Measurements from ENCODE around the gene SND1.
A peak's percentile ranks its signal among the peaks of the same experiment; 100 is the strongest.
"Not testable (repeated sequence)": the region's sequence is repeated elsewhere in the genome, so short reads cannot be mapped to it uniquely, and the experiment has no call there.

The SND1 gene

DNA sequence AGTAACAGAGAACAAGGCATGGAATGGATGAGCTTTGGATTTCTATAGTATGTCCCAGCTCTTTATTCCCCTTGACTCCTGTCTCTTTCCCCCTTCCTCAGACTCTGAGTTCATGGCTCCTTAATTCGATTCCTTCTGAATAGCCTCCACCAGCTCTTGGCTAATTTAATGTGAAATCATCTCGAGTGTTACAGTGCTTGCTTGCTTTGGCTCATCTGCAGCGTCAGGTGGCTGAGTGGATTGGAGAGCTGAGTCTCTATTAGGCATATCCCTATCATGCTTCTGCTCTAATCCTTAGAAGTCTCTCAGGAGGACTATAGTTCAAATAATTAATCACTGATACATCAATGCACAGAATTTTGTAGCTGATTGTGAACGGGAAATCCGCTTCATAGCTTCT is 244.7 kb downstream of the SND1 start:
- DNase-seq: no peak

- no peak for DNase-seq
These were observed 245.9 kb downstream of the SND1 start for GRCh38 chr7:127897704-127898454.

GRCh38 chr7:127899411-127899810 is 247.4 kb downstream of the SND1 start:
- no peak for DNase-seq

DNA sequence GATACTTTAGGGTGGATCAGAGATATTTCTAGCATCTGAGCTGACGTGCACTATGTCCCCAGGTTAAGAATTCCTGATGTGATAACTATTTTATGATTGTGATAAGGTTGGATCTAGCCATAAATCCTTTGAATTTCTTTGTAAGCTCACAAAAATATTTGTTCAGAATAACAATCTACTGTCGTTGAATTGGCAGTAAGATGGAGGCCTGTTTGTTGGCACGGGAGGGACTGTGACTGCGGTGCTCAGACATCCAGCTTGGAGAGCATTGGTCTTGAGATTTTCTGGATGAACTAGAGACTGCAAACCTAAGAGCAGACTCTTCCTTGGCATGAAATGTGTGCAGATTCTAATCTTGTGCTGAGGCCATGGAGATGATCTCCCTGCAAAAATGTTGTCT is 248.1 kb downstream of the SND1 start:
- no peak for DNase-seq

GRCh38 chr7:127900732-127901685 is 249.0 kb downstream of the SND1 start:
- no peak for DNase-seq

GRCh38 chr7:127901895-127902703 is 250.1 kb downstream of the SND1 start:
- DNase-seq: no peak

DNA sequence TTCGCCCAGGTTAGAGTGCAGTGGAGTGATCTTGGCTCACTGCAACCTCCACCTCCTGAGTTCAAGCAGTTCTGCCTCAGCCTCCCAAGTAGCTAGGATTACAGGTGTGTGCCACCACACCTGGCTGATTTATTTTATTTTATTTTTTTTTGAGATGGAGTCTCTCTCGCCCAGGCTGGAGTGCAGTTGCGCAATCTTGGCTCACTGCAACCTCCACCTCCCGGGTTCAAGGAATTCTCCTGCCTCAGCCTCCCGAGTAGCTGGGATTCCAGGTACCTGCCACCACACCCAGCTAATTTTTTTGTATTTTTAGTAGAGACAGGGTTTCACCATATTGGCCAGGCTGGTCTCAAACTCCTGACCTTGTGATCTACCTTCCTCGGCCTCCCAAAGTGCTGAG is 250.8 kb downstream of the SND1 start:
- not testable (repeated sequence) for DNase-seq

GRCh38 chr7:127903892-127904669 is 252.1 kb downstream of the SND1 start:
- DNase-seq: no peak

GRCh38 chr7:127904670-127904985 is 252.6 kb downstream of the SND1 start:
- peak; percentile 22 for DNase-seq

DNA sequence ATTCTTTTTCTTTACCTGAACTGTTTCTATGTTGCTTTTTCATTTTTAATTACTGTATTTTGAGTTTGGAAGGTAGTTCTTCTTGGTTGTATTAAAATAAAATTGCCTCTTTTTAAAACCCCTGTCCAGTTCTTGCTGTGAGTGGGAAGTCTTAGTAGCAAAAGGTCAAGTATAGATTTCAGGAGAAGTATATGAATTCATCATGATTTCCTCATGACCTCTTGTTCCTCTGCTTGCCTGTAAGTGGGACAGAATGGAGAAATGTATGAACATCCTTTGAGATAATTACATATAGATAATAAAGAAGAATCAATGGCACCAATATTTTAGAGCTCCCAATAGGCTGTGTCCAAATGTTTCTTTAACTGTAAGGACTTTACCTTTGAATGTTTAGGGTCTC is 253.0 kb downstream of the SND1 start:
- no peak for DNase-seq

DNA sequence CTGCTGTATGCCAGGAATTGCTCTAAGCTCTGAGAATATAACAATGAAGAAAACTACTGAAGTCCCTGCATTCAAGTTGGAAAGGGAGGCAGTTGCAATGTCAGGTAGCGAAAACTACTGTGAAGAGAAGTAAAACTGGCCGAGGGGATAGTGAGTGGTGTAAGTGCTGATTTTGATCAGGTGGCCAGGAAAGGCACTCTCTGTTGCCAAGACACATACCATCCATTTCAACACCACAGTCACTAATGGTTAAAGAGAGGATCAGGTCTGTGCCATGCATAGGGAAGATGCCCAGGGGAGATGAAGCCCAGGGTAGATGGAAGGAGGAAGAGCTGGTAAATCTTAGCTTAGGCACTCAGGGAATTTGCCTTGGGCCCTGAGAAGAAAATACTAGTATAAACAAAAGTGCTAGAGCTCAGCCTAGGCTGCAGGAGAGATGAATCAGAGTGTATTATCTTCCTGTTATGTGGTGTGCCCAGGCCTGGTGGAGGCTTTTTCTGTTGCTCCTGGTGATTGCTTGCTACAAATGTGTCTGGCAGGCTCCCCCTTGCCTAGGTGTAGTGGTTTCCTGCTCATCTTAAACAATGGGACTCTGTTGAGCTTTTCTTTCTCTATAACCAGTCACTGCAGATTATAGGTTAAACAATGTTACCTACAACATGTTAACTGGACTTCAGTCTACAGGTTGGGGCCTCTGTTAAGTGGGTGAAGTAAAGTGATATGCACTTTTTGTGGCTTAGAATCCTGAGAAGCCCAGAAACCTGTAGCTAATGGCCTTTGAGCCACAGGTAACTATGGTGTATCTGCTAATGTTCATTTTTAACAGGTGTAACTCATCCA is 253.7 kb downstream of the SND1 start:
- peak; percentile 36 for DNase-seq

GRCh38 chr7:127907110-127908040 is 255.4 kb downstream of the SND1 start:
- DNase-seq: no peak

- no peak for DNase-seq
These were observed 256.6 kb downstream of the SND1 start for GRCh38 chr7:127908430-127909258.

DNA sequence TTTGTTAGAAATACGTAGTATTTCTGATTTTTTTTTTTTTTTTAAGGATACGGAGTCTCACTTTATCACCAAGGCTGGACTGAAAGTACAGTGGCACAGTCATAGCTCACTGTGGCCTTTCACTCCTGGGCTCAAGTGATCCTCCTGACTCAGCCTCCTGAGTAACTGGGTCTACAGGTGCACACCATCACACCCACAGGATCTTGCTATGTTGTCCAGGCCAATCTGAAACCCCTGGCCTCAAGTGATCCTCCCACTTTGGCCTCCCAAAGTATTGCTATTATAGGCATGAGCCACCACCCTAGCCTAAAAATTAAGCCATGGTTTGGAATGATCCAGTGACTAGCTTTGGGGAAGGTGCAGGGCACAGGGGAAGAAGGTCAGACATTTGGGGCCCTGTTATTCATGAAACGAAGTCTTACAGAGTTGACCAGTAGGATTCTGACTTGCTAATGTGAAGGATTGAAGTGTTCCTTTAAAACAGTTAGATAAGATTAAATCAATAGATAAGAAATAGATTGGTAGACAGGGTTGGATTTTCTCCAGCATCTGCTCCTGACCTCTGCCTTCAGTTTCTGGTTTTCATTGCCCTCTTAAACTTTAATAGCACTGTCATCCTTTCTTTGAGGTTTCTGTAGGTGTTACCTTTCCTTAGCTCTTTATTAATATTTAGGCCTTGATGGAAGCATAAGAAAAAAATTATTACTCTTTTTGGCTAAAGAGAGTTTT is 257.6 kb downstream of the SND1 start:
- DNase-seq: no peak

DNA sequence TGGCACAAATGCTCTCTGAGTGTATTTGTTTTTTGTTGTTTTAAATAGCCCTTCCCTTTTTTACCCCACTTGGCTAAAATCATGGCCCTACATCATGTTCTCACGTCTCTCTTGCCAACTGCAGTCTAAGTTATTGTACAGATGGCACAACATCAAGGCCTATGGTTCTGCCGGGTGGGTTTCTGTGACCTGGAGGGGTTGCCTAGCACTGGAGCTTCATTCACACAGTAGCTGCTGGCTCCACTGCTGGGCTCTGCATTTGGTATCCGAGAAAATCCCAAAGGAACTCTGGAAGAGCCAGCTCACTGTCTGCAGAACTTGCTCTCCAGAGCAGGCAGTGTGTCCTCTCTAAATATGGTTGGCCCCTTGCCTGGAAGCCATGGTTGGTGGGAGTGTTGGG is 258.7 kb downstream of the SND1 start:
- DNase-seq: no peak

DNA sequence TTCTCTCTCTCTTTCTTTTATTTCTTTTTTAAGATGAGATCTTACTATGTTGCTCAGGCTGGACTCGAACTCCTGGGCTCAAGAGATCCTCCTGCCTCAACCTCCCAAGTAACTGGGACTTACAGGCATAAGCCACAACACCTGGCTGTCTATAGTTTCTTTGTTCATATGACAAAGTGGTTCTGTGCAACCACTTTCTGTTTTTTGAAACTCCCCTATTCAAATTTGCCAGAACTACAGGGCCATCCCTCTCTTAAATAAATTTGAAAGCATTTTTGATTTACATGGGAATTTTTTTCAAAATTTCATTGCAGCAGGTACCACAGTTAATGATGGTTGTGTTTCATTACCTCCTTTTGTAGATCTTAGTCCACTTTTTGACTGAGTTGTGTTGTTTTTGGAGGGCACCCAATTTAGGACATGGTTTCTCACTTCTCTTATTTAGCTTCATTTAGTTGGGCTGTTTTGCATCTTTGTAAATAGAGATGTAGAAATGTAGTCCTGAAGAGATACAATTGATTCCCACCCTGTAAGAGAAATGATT is 260.0 kb downstream of the SND1 start:
- no peak for DNase-seq

DNA sequence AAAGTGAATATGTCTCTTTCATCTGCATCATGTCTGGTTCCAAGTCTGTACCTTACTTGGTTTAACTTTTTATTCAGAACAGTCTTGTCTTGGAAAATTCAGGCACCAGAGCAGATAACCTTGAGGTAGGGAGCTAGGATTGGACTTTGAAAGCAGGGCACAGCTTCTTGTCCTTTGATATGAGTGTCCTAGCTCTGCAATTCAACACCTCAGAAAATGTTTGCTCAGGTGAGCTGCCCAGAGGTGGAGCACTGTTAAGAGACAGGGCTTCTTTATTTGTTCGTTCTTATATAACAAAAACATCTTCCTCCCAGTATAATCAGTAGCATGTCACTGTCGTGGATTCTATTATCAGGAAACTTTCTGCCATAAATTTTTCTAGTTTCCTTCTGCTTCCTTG is 260.9 kb downstream of the SND1 start:
- no peak for DNase-seq

DNA sequence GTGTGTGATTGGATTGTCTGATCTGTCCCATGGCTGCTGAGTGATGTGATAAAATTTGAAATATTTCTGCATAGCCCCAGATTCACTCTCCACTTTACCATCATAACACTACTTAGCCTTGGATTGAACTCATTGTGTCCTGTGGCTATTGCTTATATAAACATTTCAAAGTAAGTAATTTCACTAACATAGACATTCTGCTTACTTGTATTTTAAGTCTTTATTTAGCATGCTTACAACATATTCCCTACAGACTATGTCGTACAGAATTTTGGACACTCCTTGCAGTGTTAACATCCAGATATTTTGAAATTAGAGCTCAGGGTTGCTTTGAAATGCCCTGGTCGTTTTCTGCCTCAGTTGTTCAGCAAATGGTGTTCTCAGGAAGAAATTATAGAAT is 261.7 kb downstream of the SND1 start:
- DNase-seq: no peak
